Prostate gland (tissue), 2 donors: ENCODE results near the gene KCNQ4. TPM values are rescaled to one million over a fixed set of nuclear protein-coding genes. Genes with fewer than 3 reads are reported as not detected.

Experiments used
- DNase-seq: peaks from one replicate; pipeline ENCODE4 v3.0.0-alpha.2; 2019; ENCODE audit warnings: low spot score
- H3K27ac ChIP-seq, 2 donors: fragments of 200-600 bp; sonication (generic); 2 replicates each; pipeline ENCODE4 v1.5.1; 2017 to 2019
- H3K27me3 ChIP-seq: fragments of 200-600 bp; sonication (generic); replicated peaks from 2 replicates; pipeline ENCODE4 v1.5.1; 2019; ENCODE audit not compliant: insufficient read depth
- H3K36me3 ChIP-seq, 2 donors: fragments of 200-600 bp; sonication (generic); 1 replicate in 1 of 2; 2 replicates in 1 of 2; pipeline versions ENCODE4 v1.5.1 to v1.8.1; 2017 to 2019
- H3K4me1 ChIP-seq: fragments of 200-600 bp; sonication (generic); replicated peaks from 2 replicates; pipeline ENCODE4 v1.5.1; 2019
- H3K4me3 ChIP-seq, 2 donors: fragments of 200-600 bp; sonication (generic); 2 replicates each; pipeline ENCODE4 v1.5.1; 2017 to 2019
- H3K9me3 ChIP-seq: fragments of 200-600 bp; sonication (generic); 2 replicates; pipeline ENCODE4 v1.5.1; 2017
- CTCF ChIP-seq, 4 experiments: fragments of 200-600 bp in 2 of 4; fragments of 450-650 bp in 2 of 4; sonication (generic) in 2 of 4; IDR thresholded peaks; 1 replicate in 3 of 4; 2 replicates in 1 of 4; pipeline ENCODE4 v1.5.1; 2016 to 2019; ENCODE audit warnings: antibody characterized with exemption in 4 of 4, mild to moderate bottlenecking in 2 of 4, moderate library complexity in 2 of 4
- POLR2A ChIP-seq: fragments of 450-650 bp; IDR thresholded peaks from one replicate; pipeline ENCODE4 v1.6.1; 2016; ENCODE audit warnings: antibody characterized with exemption, mild to moderate bottlenecking
- POLR2AphosphoS5 ChIP-seq: sonication (generic); formaldehyde crosslinking; IDR thresholded peaks from one replicate; pipeline ENCODE4 v1.6.1; 2017; ENCODE audit warnings: antibody characterized with exemption
- WGBS: methylation state at CpG from one replicate; pipeline ENCODE4 v1.1.5; 2018; 5-methylcytosine and 5-hydroxymethylcytosine counted together
- intact Hi-C: fragments of 100-400 bp; cut with DNase I; formaldehyde crosslinking; loops from one replicate; pipeline ENCODE4 v1.14.2; 2022
- total RNA-seq, 2 donors: library from RNA; depleted of rRNA; stranded (reverse); fragments of >200 nt; gene quantifications; one replicate each; pipeline ENCODE4 v1.1.0, GENCODE V29; 2016

The KCNQ4 gene
- total RNA-seq, 2 donors from 2014 or later = 1.8 to 3.1 TPM

GRCh38 chr1:40787737-40788560 is 4.4 kb downstream of the KCNQ4 start:
- no peak overlapping the region for H3K4me3 ChIP-seq
- H3K9me3 ChIP-seq = no peaks in the 10 kb centered on the region
- H3K4me1 ChIP-seq = no peaks in the 10 kb centered on the region
- WGBS = 72% methylated on average over 18 of the region's 19 CpGs
- intact Hi-C loops = no loop called here
- H3K27ac ChIP-seq = no peak overlapping the region
- DNase-seq = no peak
- no peaks in the 10 kb centered on the region for H3K27me3 ChIP-seq
- no peaks in the 10 kb centered on the region for H3K36me3 ChIP-seq
- no peak for TF ChIP-seq POLR2AphosphoS5
- TF ChIP-seq CTCF (IDR thresholded peaks at IDR 0.05) = no peak
- TF ChIP-seq POLR2A = no peak

DNA sequence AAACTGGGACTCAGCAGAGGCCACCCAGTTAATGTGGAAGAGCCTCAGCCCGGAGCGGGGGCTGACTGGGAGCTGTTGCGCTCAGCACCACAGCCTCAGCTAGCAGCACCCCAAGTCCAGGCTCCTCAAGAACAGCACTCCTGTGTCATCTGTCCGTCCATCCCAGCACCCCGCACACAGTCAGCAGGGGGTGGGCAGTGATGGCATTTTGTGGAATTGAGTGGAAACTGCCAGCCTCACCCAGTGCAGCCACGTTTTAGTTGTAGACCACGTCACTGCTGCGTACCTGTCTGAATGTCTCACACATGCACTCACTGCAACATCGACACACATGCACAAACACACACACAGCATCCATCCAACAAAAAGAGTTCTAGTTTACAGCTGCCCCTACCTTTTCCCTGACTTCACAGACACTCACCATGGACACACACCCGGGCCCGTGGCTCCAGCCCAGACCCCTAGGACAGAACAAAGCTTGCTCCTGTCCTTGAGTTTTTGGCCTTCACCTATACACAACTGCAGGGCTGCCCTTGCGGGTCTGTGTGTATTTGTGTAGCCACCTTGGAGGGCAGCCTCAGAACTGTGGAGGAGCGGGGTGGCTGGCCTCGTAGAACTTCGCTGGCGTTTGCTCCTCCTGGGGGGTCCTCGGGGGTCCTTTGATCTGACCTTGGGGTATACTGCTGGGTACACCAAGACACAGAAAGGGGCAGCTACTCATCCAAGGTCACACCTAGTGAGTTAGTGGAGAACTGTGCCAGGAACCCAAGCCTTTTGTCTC is 5.2 kb downstream of the KCNQ4 start:
- intact Hi-C loops = no loop called here
- Histone ChIP-seq H3K4me1 (no peaks in the 10 kb centered on the region), H3K27ac (no peak overlapping the region), H3K36me3 (no peaks in the 10 kb centered on the region), H3K4me3 (no peak overlapping the region), H3K9me3 (no peaks in the 10 kb centered on the region), H3K27me3 (no peaks in the 10 kb centered on the region)
- 84% methylated on average over 17 of the region's 17 CpGs for WGBS
- TF ChIP-seq CTCF (IDR thresholded peaks at IDR 0.05) (no peak), POLR2A (no peak), POLR2AphosphoS5 (no peak)
- no peak for DNase-seq

- Histone ChIP-seq H3K4me3 (no peak overlapping the region), H3K9me3 (no peaks in the 10 kb centered on the region), H3K27ac (no peak overlapping the region), H3K4me1 (no peaks in the 10 kb centered on the region), H3K36me3 (no peaks in the 10 kb centered on the region), H3K27me3 (no peaks in the 10 kb centered on the region)
- intact Hi-C loops = no loop called here
- WGBS = 71% methylated on average over 2 of the region's 2 CpGs
- no peak for TF ChIP-seq CTCF (IDR thresholded peaks at IDR 0.05)
- no peak for DNase-seq
Observed at GRCh38 chr1:40789342-40789598, 5.7 kb downstream of the KCNQ4 start.

GRCh38 chr1:40789661-40790430 is 6.3 kb downstream of the KCNQ4 start:
- Histone ChIP-seq H3K27ac (no peak overlapping the region), H3K9me3 (no peaks in the 10 kb centered on the region), H3K36me3 (no peaks in the 10 kb centered on the region), H3K4me1 (no peaks in the 10 kb centered on the region), H3K4me3 (no peak overlapping the region), H3K27me3 (no peaks in the 10 kb centered on the region)
- 85% methylated on average over 13 of the region's 13 CpGs for WGBS
- TF ChIP-seq POLR2A (no peak), POLR2AphosphoS5 (no peak), CTCF (IDR thresholded peaks at IDR 0.05) (no peak)
- DNase-seq = no peak
- intact Hi-C loops = no loop called here
